A549 (cell line): ENCODE results near the gene GAL3ST3.

Source experiments
- EP300 ChIP-seq, 2 experiments: fragments of >200 bp; sonication (Bioruptor Twin); formaldehyde crosslinking; IDR thresholded peaks; 2 replicates in 1 of 2; 3 replicates in 1 of 2; pipeline ENCODE4 v1.6.1; 2016 to 2017
- FOSL2 ChIP-seq, 2 experiments: fragments of 450-650 bp in 1 of 2; fragments of >200 bp in 1 of 2; sonication (Bioruptor Twin) in 1 of 2; formaldehyde crosslinking; IDR thresholded peaks; 2 replicates each; pipeline versions ENCODE4 v1.5.0 to v1.6.1; 2016 to 2020; ENCODE audit warnings: mild to moderate bottlenecking in 1 of 2, moderate library complexity in 1 of 2
- JUNB ChIP-seq: fragments of >200 bp; sonication (Bioruptor Twin); formaldehyde crosslinking; IDR thresholded peaks from 2 replicates; pipeline ENCODE4 v1.6.1; 2016
- MAX ChIP-seq: IDR thresholded peaks from 2 replicates; pipeline ENCODE4 v1.6.1; 2012
- POLR2A ChIP-seq: IDR thresholded peaks from 2 replicates; pipeline ENCODE4 v1.6.1; 2012; ENCODE audit warnings: mild to moderate bottlenecking, low read length
- RCOR1 ChIP-seq: fragments of 150-350 bp; IDR thresholded peaks from 2 replicates; pipeline ENCODE4 v1.6.1; 2014; ENCODE audit warnings: antibody characterized with exemption, low read length, low read depth
- TF ChIP-seq, protein P1 (sequence below): fragments of >200 bp; sonication (Bioruptor Twin); formaldehyde crosslinking; IDR thresholded peaks from 3 replicates; pipeline ENCODE4 v1.5.1; 2016
- TF ChIP-seq, protein P2 (sequence below): fragments of 450-650 bp; IDR thresholded peaks from 2 replicates; pipeline ENCODE4 v1.6.1; 2014; ENCODE audit warnings: antibody characterized with exemption

DNA sequence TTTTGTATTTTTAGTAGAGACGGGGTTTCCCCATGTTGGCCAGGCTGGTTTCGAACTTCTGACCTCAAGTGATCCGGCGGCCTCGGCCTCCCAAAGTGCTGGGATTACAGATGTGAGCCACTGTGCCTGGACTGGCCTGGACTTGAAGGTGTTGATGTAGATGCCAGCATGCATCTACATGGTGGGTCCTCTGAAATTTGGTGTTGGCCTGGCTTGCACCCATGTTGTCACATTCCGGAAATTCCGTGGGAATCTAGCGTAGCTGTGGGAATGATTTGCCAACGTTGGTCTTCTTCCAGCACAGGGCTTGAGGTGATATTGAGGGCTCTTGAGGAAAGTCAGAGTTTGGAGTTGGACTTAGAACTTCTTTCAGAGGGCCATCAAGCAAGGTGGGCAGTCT lies 27.6 kb upstream of the GAL3ST3 start:
- TF ChIP-seq, protein P1, sequence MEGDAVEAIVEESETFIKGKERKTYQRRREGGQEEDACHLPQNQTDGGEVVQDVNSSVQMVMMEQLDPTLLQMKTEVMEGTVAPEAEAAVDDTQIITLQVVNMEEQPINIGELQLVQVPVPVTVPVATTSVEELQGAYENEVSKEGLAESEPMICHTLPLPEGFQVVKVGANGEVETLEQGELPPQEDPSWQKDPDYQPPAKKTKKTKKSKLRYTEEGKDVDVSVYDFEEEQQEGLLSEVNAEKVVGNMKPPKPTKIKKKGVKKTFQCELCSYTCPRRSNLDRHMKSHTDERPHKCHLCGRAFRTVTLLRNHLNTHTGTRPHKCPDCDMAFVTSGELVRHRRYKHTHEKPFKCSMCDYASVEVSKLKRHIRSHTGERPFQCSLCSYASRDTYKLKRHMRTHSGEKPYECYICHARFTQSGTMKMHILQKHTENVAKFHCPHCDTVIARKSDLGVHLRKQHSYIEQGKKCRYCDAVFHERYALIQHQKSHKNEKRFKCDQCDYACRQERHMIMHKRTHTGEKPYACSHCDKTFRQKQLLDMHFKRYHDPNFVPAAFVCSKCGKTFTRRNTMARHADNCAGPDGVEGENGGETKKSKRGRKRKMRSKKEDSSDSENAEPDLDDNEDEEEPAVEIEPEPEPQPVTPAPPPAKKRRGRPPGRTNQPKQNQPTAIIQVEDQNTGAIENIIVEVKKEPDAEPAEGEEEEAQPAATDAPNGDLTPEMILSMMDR = no peak
- TF ChIP-seq FOSL2 (IDR thresholded peaks at IDR 0.05) (no peak), FOSL2 (CRISPR knock-in tag; IDR thresholded peaks at IDR 0.05) (no peak), RCOR1 (no peak), JUNB (no peak), POLR2A (no peak), EP300 (IDR thresholded peaks at IDR 0.05) (no peak), MAX (no peak)
- TF ChIP-seq, protein P2, sequence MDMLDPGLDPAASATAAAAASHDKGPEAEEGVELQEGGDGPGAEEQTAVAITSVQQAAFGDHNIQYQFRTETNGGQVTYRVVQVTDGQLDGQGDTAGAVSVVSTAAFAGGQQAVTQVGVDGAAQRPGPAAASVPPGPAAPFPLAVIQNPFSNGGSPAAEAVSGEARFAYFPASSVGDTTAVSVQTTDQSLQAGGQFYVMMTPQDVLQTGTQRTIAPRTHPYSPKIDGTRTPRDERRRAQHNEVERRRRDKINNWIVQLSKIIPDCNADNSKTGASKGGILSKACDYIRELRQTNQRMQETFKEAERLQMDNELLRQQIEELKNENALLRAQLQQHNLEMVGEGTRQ = no peak
